ENCODE measurements around the gene DHRS3. TPM values are rescaled to one million over a fixed set of nuclear protein-coding genes. Genes with fewer than 3 reads are reported as not detected.

Gene DHRS3
- total and polyA plus RNA-seq, 2 of the 13 experiments (the other 11 are each of a cell fraction or from before 2014, with no cell fraction given): 48.5 to 90.5 TPM

DNA sequence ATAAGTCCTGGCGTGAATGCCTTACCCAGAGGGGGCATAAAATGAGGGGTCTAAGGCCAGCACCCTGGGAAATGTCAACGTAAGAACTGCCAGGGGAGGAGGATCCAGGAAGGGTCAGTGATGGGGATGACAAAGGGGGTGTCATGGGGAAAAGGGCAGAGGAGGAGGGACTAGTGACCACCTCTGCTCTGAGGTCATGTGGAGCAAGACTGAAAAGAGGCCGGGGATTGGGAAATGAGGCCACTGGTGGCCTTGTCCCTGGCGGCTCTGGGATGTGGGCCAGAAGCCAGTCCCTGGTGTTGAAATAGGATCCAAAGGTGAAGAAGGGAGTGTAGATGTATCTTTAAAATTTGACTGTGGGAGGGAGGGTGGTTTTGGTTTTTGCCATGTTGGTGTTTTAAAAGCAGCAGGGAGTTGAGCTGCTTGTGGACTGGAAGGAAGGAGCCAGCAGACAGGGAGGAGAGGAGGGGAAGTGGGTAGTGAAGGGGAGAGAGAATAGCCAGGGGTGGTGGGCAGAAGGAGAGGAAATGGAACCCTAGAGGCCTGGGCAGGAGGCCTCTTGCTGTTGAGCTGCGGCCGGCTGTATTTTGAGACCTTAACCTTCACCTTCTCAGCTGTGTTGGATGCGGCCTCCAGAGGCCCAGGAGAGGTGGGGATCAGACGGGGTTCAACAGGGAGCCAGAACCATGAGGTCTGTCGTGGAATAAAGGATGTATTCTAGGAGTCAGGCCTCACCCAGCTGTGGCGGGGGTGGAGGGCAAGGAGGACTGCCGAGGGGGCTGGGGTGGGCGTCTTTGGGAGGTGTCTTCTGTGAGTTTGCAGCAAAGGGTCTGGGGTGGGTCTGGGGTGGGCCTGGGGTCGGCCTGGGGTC, 92.5 kb downstream of the DHRS3 start (continued):
- TF ChIP-seq, protein P1, sequence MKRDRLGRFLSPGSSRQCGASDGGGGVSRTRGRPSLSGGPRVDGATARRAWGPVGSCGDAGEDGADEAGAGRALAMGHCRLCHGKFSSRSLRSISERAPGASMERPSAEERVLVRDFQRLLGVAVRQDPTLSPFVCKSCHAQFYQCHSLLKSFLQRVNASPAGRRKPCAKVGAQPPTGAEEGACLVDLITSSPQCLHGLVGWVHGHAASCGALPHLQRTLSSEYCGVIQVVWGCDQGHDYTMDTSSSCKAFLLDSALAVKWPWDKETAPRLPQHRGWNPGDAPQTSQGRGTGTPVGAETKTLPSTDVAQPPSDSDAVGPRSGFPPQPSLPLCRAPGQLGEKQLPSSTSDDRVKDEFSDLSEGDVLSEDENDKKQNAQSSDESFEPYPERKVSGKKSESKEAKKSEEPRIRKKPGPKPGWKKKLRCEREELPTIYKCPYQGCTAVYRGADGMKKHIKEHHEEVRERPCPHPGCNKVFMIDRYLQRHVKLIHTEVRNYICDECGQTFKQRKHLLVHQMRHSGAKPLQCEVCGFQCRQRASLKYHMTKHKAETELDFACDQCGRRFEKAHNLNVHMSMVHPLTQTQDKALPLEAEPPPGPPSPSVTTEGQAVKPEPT (CRISPR knock-in tag; IDR thresholded peaks at IDR 0.05; ENCODE audit: low read depth): no peak
- TF ChIP-seq RFX3 (CRISPR knock-in tag; IDR thresholded peaks at IDR 0.05) (no peak), TGIF2 (CRISPR knock-in tag; IDR thresholded peaks at IDR 0.05) (peak; percentile 46), NCOA1 (CRISPR knock-in tag; IDR thresholded peaks at IDR 0.05) (no peak), NFYB (CRISPR knock-in tag; IDR thresholded peaks at IDR 0.05) (no peak), ZNF816 (CRISPR knock-in tag; IDR thresholded peaks at IDR 0.05; ENCODE audit: borderline replicate concordance) (peak; percentile 81; the same call in 1 of the 2 replicates), ZNF589 (CRISPR knock-in tag; conservative IDR thresholded peaks at IDR 0.05) (no peak), CEBPB (IDR thresholded peaks at IDR 0.05; ENCODE audit: borderline replicate concordance, low read depth, low read length) (peak; percentile 98), RFX1 (IDR thresholded peaks at IDR 0.05) (no peak), FOXJ3 (CRISPR knock-in tag; IDR thresholded peaks at IDR 0.05; ENCODE audit: borderline replicate concordance) (peak; percentile 47; the same call in 1 of the 2 replicates), MAFK (conservative IDR thresholded peaks at IDR 0.05 in 1 of 2, IDR thresholded peaks at IDR 0.05 in 1 of 2; ENCODE audit: low read length in 2 of 2) (no peak), ZNF329 (CRISPR knock-in tag; IDR thresholded peaks at IDR 0.05; ENCODE audit: low read depth) (no peak), ZBTB42 (CRISPR knock-in tag; IDR thresholded peaks at IDR 0.05) (no peak), MZF1 (CRISPR knock-in tag; IDR thresholded peaks at IDR 0.05; ENCODE audit: borderline replicate concordance) (no peak), SP140L (CRISPR knock-in tag; IDR thresholded peaks at IDR 0.05; ENCODE audit: borderline replicate concordance) (no peak), ZNF546 (CRISPR knock-in tag; conservative IDR thresholded peaks at IDR 0.05) (0 out of 2 replicates have a peak, but pooled peaks have one; percentile 28), WIZ (CRISPR knock-in tag; IDR thresholded peaks at IDR 0.05) (no peak), ZNF343 (CRISPR knock-in tag; IDR thresholded peaks at IDR 0.05) (no peak)
- TF ChIP-seq, protein P2, sequence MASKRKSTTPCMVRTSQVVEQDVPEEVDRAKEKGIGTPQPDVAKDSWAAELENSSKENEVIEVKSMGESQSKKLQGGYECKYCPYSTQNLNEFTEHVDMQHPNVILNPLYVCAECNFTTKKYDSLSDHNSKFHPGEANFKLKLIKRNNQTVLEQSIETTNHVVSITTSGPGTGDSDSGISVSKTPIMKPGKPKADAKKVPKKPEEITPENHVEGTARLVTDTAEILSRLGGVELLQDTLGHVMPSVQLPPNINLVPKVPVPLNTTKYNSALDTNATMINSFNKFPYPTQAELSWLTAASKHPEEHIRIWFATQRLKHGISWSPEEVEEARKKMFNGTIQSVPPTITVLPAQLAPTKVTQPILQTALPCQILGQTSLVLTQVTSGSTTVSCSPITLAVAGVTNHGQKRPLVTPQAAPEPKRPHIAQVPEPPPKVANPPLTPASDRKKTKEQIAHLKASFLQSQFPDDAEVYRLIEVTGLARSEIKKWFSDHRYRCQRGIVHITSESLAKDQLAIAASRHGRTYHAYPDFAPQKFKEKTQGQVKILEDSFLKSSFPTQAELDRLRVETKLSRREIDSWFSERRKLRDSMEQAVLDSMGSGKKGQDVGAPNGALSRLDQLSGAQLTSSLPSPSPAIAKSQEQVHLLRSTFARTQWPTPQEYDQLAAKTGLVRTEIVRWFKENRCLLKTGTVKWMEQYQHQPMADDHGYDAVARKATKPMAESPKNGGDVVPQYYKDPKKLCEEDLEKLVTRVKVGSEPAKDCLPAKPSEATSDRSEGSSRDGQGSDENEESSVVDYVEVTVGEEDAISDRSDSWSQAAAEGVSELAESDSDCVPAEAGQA (IDR thresholded peaks at IDR 0.05; ENCODE audit: low read depth): no peak
- TF ChIP-seq, protein P2 (CRISPR knock-in tag; IDR thresholded peaks at IDR 0.05; ENCODE audit: borderline replicate concordance): no peak
- TF ChIP-seq, protein P3, sequence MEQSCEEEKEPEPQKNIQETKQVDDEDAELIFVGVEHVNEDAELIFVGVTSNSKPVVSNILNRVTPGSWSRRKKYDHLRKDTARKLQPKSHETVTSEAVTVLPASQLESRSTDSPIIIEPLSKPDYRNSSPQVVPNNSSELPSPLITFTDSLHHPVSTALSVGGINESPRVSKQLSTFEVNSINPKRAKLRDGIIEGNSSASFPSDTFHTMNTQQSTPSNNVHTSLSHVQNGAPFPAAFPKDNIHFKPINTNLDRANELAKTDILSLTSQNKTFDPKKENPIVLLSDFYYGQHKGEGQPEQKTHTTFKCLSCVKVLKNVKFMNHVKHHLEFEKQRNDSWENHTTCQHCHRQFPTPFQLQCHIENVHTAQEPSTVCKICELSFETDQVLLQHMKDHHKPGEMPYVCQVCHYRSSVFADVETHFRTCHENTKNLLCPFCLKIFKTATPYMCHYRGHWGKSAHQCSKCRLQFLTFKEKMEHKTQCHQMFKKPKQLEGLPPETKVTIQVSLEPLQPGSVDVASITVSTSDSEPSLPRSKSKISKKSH (CRISPR knock-in tag; IDR thresholded peaks at IDR 0.05; ENCODE audit: borderline replicate concordance): no peak
